ENCODE measurements around the gene NFAM1.

The NFAM1 gene, protein sequence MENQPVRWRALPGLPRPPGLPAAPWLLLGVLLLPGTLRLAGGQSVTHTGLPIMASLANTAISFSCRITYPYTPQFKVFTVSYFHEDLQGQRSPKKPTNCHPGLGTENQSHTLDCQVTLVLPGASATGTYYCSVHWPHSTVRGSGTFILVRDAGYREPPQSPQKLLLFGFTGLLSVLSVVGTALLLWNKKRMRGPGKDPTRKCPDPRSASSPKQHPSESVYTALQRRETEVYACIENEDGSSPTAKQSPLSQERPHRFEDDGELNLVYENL

DNA sequence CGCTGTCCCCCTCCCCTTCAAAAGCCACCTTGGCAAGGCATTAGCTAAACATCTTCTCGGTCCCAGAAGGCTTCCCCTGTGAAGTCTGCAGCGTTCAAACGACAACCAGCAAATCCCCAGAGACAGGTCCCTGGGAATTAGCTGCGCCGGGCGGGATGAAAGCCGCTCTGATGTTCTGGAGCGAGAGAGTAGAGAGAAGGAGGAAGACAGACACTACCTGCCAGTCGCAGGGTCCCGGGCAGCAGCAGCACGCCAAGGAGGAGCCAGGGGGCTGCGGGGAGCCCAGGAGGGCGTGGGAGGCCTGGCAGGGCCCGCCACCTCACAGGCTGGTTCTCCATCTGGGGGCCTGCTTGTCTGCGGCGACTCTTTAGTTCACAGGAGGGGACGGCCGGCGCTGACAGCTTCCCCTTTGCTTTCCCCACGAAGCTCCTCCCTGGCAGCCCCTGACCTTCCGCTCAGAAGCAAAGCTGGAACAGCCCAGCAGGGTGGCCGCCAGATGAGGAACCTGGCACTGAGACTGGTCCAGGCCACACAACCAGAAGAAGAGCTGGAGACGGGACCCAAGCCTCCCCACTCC lies at the start of gene NFAM1:
Gene NFAM1 (minus strand): TSS at position 384 of the 577 bp plus-strand sequence. CDS start 46 bp downstream, at position 338.
- FAIRE-seq: no peak
- DNase-seq (ENCODE audit: insufficient read length, low spot score): no peak

DNA sequence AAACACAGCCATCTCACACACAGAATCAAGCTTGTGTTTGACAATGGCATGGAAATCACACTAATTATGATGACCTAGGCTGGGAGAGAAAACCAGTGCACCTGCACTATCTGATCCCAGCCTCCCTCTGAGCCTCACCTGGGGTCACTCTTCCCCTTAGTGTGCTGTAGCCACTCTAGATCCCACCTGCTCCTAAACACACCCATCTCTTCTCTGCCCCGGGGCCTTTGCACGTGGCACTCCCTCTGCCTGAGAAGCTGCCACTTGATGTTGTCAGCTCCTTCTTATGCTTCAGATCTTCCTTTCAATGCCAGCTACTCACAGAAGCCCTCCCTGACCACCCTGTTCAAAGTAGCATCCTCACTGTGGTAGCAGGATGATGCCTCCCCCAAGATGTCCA lies 42.9 kb upstream of the NFAM1 start:
- DNase-seq (ENCODE audit: insufficient read length, low spot score): no peak
- no peak for FAIRE-seq

GRCh38 chr22:42473484-42474193 lies 41.4 kb upstream of the NFAM1 start:
- DNase-seq (ENCODE audit: insufficient read length, low spot score) (peak; percentile 55), FAIRE-seq (peak; percentile 16)

DNA sequence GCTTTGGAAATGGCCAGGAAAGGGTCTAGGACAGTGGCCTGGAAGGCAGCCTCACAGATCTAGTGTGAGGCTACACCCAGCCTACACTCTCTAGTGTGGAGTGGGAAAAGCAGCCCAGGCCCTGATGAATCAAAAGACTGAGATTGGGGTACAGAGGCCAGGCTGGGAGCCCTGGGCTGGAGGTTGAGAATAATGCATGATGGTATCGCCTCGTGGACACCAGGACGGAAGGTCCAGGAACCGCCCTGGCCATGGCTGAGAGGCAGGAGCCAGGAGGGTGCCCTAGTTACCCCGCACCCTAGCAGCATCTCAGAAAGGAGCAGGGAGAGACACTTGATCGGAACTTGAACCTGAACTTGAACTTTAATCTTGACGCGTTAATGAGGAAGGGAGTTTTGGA lies 40.5 kb upstream of the NFAM1 start:
- FAIRE-seq (no peak), DNase-seq (ENCODE audit: insufficient read length, low spot score) (no peak)

DNA sequence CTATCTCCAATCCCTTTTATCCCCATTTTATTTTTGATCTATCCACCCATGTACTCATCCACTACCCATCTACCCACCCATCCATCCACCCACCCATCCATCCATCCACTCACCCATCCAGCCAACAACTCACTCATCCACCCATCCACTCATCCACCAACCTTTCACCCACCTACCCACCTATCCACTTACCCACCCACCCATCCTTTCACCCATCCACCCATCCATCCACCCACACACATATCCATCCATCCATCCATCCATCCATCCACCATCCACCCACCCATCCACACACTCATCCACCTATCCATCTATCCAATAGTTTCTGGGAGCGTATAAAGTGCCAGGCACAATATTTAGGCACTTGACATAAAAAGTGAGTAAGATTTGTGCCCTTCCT lies 39.2 kb upstream of the NFAM1 start:
- FAIRE-seq: no peak
- no peak for DNase-seq (ENCODE audit: insufficient read length, low spot score)

GRCh38 chr22:42470366-42471082 lies 38.3 kb upstream of the NFAM1 start:
- DNase-seq (ENCODE audit: insufficient read length, low spot score): no peak
- FAIRE-seq: no peak

- DNase-seq (ENCODE audit: insufficient read length, low spot score) (peak; percentile 20), FAIRE-seq (no peak)
These were observed 36.6 kb upstream of the NFAM1 start for GRCh38 chr22:42468841-42469240.

- FAIRE-seq: no peak
- DNase-seq (ENCODE audit: insufficient read length, low spot score): no peak
These were observed 29.8 kb upstream of the NFAM1 start for GRCh38 chr22:42462016-42462415.

GRCh38 chr22:42461511-42461910 lies 29.3 kb upstream of the NFAM1 start:
- no peak for DNase-seq (ENCODE audit: insufficient read length, low spot score)
- FAIRE-seq: no peak

DNA sequence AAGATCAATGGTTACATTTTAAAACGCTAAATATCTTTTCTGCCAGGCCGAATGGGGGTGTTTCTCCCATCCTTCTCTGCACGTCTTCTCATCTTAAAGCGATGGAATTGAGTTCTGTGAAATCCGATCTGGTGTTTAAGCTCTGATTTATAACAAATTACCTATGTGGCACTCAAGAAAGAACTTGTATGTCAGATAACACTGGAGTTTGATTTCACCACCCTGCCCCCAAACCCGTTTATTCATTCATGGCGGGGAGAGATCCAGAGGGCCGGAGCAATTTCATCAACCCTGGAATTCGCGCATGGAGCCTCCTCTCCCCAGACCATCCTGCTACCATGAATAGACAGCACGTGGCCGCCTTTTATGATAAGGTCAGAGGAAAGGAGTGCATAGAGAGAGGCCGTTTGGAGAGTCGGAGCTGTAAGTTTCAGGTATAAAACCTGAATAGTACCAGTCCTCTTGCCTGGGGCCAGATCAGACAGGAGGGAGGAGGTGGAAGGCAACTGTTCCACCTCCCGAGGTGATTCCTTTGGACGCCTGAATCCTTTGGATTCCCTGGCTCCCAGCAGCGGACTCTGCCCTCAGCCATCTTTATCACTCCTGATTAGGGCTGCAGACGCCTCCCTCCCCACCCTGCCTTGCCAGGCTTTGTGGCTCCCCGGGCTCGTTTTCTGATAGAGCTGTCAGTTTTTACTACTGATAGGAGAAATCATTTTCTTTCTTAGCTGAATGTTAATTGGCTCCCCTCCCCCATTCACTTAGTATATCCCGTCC lies 27.3 kb upstream of the NFAM1 start:
- DNase-seq (ENCODE audit: insufficient read length, low spot score) (no peak), FAIRE-seq (no peak)

GRCh38 chr22:42452916-42453315 lies 20.7 kb upstream of the NFAM1 start:
- FAIRE-seq (no peak), DNase-seq (ENCODE audit: insufficient read length, low spot score) (no peak)

- no peak for FAIRE-seq
- no peak for DNase-seq (ENCODE audit: insufficient read length, low spot score)
These were observed 20.3 kb upstream of the NFAM1 start for GRCh38 chr22:42452456-42452855.

GRCh38 chr22:42451499-42452145 lies 19.4 kb upstream of the NFAM1 start:
- FAIRE-seq: no peak
- no peak for DNase-seq (ENCODE audit: insufficient read length, low spot score)

GRCh38 chr22:42450862-42451261 lies 18.7 kb upstream of the NFAM1 start:
- DNase-seq (ENCODE audit: insufficient read length, low spot score) (no peak), FAIRE-seq (no peak)

DNA sequence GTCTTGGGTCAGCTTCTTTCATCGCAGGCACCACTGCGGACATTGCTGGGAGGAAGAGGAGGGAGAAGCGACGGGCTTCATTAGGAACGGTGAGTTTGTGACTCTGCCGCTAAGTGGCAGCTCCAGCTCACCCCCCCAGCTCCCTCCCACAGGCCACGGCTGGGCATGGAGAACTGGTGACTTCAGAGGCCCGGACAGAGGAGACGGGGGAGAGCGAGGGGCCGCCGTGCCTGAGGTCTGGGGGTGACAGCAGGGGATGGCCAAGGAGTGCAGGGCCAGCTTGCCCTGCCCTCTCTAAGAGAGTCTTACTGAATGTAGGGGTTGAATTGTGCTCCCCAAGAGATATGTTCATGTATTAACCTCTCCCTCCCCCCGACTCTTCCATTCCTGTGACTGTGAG lies 13.9 kb upstream of the NFAM1 start:
- FAIRE-seq (no peak), DNase-seq (ENCODE audit: insufficient read length, low spot score) (no peak)

DNA sequence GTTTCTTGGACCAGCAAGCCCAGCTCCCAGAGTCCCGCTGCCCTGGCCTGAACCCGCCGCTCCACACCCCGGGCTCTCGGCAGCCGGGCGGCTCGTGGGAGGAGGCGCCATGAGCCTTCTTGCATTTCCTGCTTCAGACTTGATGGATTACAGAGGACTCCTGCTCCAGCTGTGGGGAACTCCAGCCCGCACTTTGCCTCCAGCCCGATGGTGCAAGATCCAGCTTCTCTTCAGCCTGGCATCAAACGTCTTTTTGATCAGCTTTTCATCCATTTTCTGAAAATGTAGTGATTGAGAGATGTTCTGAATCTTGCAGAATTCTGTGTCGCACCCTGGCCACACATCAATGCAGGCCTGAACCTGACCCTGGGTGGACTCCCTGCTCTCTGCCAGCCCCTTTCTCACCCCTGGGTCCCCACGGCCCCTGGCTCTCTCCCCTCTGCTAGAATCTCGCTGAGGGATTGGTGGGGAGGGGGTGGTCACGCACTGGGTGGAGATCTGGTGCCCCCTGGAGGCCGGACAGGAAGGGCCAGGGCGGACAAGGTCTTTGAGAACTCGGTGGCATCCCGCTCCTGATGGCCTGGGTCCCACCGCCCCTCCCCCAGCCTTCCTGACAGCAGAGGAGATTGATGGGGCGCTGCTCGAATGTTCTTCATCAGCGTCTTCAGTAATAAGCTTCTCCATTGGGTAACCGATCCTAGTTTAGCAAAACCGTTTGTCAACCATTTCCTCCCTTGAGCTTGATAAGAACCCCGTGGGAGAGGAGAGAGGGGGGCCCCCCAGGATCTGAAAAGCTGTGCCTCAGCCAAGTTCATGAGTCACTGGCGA lies 12.1 kb upstream of the NFAM1 start:
- DNase-seq (ENCODE audit: insufficient read length, low spot score) (peak; percentile 84), FAIRE-seq (peak; percentile 62)

- FAIRE-seq: no peak
These were observed 11.3 kb upstream of the NFAM1 start for GRCh38 chr22:42443240-42444076.

DNA sequence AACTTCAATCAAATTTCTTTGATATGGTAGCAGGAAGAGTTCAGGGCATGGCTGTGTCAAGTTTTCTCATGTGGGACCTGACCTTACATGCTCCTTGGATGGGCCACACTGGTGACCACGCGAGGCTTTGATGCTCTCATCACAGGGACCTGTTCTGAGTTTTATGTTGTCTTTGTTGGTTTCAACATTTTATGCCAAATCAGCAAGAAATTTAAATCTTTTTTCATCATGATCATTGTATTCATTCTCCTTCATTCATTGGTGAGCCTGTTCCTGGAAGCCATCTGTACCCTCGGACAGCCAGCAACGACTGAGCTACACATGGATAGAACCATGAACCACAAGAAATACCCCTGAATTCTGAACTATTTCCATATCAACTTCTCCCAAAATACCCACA lies 10.5 kb upstream of the NFAM1 start:
- FAIRE-seq (no peak), DNase-seq (ENCODE audit: insufficient read length, low spot score) (no peak)

More at GRCh38 chr22:42443240-42444076, 11.3 kb upstream of the NFAM1 start:
- no peak for DNase-seq (ENCODE audit: insufficient read length, low spot score)
